ENCODE measurements around the gene RASGRF1.
"Not testable (repeated sequence)": the region's sequence is repeated elsewhere in the genome, so short reads cannot be mapped to it uniquely, and the experiment has no call there.

RASGRF1 gene

DNA sequence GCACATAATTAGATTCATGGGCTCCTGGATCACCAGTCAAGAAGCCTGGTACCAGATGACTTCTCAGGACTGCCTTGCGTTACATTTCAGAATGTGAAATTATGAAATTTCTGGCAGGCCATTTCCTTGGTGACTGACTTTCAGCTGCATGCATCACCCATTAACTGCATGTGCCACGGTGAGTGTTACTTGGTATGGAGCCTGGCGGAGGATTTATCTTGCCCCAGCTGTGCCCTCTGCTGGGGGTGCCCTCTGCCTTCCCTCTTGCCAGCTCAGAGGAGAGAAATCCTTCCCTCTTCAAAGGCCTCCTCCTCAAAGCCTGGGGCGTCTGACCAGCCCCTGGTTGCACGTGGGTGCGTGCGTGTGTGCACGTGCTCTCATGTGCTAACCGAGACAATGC, 88.0 kb downstream of the RASGRF1 start:
- DNase-seq: no peak

DNA sequence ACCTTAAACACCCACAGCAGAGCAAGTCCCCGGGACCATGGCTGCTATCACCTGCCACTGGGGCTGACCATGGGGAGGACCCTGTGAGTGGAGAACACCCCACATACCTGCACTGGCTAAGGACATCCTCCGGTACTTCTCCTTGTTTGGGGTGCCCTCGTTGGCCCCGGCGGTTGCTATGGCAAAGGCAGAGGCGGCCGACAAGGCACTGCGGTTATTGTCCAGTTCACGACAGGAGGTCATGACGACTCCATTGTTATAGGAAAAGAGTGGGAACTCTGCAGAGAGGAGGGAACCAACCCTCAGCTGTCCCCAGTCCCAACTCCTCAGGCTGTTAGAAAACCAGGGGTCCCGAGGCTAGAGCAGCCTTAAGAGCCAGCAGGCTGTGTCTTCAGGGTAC, 90.9 kb downstream of the RASGRF1 start:
- DNase-seq: no peak

GRCh38 chr15:78998526-78998925, 92.1 kb downstream of the RASGRF1 start:
- DNase-seq: no peak

- no peak for DNase-seq
Observed at GRCh38 chr15:78997981-78998499, 92.5 kb downstream of the RASGRF1 start.

DNA sequence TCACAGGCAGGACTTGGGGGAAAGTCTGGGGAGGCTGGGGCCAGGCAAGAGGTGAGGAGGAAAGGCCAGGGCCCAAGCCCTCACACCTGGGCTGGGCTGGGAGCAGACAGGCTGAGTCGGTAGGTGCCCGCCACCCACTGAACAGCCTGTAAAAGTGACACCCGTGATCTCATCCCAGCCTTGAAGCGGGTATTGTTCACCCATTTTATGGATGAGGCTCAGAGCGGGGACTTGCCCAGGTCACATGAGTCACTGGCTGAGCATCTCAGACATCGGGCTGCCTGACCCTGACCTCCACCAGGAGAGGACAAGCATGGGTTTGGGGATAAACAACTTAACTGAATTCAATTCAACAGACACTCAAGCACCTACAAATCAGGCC, 93.7 kb downstream of the RASGRF1 start:
- no peak for DNase-seq

GRCh38 chr15:78995921-78996893, 94.4 kb downstream of the RASGRF1 start:
- no peak for DNase-seq

GRCh38 chr15:78995161-78995560, 95.4 kb downstream of the RASGRF1 start:
- not testable (repeated sequence) for DNase-seq

DNA sequence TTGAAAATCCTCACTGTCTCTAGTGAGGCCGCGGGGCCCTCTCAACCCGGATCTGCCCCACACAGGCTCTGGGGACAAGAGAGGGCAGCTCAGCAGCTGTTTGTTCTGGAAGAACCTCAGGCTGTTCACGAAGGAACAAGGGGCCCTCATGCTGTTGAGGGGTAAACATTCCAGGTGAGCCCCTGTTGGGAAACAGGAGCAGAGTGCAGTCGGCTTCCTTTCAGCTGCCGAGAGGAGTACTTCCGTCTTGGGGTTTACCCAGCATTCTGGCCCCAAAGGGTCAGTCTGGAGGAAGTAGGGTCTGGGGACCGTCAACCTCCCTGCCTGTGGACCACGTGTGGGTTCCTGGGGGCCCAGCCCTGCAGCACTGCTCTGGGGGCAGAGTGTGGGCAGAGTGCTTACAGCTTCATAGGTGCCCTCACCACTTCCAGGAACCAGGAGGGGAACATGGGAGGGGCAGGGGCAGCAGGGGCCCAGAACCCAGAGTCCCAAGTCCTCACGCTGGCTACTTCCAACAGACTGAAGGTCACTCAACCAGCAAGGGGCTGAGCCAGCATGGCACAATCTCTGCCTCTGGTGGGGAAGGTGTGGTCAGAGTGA, 96.5 kb downstream of the RASGRF1 start:
- no peak for DNase-seq

GRCh38 chr15:78993257-78993930, 97.2 kb downstream of the RASGRF1 start:
- no peak for DNase-seq

DNA sequence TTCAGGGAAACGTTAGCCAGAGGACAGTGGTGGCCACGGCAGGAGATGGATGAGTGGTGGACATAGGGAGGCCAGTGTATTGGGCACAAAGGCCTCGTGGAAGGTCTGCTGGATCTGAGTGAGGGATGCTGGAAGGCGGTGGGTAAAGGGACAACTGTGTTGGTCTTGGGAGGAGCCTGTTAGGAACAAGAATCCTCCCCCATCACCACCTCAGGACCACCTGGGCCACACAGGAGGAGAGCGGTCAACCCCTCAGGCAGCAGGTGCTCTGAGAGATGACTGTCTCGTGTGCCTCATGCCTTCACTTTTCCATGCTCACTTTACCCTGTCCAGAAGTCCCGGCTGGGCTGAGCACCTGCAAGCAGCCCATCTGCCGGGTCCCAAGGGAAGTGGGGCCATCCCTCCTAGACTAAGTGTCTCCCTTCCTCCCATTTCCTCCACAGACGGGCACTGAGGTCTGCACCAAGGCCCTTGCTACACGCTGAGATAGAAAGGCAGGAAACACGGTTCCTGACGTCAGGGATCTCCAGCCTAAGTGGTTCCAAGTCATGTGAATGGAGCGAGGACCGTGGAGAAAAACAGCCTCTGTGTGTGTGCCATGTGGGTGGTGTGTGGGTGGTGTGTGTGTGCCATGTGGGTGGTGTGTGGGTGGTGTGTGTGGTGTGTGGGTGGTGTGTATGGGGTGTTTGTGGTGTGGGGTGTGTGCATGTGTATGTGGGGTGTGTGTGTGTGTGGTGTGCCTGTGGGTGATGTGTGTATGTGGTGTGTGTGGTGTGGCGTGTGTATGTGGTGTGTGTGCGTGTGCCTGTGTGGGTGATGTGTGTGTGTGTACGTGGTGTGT, 97.9 kb downstream of the RASGRF1 start:
- DNase-seq: peak in 1 of 2 donors; percentile 9

- no peak for DNase-seq
Observed at GRCh38 chr15:78991879-78992278, 98.7 kb downstream of the RASGRF1 start.

- no peak for DNase-seq
Observed at GRCh38 chr15:78991476-78991875, 99.1 kb downstream of the RASGRF1 start.

- no peak for DNase-seq
Observed at GRCh38 chr15:78990278-78990677, 100.3 kb downstream of the RASGRF1 start.

- DNase-seq: no peak
Observed at GRCh38 chr15:78989701-78990240, 100.8 kb downstream of the RASGRF1 start.

DNA sequence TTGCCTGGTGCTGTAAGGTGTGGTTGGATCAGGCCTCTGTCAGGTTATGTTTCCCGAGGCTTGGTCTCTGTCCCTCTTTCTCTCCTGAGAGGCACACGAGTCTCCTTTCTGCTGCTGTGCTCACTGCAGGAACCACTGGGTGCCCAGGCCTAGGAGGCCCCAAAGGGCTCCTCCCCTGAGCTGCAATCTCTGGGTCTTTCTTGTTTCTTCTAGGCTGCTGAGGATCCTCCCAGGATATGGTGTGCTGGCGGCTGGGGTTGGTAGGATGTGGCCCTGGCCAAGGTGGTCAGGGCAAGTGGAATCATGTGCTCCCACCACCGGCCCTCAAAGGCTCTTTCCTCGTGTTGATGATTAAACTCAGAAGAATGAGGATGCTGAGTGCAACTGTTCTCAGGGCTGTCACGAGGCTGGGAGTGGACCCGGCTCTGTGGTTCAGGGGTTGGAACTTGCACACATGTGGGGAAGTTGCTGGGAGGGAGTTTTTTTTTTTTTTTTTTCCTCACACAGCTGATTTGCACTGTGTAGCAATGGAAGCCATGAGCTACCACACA, 102.1 kb downstream of the RASGRF1 start:
- no peak for DNase-seq

DNA sequence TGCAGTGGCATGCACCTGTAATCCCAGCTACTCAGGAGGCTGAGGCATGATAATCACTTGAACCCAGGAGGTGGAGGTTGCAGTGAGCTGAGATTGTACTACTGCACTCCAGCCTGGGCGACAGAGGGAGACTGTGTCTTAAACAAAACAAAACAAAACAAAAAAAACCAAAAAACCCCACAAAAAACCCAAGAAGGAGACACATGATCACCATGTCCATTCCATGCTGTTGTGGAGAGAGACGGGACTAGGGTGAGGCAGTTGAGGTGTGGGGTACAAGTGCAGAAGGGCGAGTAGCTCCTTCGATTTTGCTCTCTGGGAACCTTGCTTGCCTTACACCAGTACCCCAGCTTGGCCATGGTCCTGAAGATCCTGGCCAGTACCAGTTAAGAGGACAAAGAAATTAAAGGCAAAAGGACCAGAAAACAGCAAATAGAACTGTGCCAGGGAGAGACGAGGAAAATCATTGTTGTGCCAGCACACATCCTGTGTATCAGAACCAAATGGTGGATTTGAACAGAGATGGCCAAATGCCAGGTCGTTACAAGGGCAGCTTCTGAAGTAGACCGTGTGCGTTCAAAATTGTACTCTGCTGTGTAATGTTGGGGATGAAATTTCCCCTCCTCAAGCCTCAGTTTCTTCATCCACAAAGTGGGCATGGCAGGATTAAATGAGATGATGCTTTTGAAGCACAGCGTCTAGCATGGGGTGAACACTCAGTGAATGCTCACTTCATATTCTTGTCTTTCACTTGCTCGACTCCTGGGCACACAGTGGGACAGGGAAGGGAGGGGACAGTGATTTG, 102.8 kb downstream of the RASGRF1 start:
- no peak for DNase-seq

DNA sequence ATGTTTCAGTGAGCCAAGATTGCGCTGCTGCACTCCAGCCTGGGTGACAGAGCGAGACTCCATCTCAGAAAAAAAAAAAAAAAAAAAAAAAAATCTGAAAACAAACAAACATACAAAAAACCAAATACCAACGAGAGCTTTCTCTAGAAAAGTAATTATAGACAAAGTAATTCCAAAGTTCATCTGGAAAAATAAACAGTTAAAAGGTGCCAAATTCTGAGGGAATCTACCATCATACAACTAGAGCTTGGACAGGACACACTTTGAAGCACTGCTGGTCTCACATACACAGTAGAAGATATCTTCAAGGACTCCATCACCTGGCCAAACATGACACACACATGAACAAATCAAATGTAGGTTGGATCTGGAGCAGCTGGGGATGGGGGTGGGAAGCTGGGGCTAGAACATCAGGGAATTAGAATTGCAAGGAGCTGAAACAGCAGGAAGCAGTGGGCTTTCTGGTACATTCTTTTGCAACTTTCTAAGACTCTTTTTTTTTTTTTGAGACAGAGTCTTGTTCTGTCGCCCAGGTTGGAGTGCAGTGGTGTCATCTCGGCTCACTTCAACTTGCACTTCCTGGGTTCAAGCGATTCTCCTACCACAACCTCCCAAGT, 104.6 kb downstream of the RASGRF1 start:
- DNase-seq: no peak

DNA sequence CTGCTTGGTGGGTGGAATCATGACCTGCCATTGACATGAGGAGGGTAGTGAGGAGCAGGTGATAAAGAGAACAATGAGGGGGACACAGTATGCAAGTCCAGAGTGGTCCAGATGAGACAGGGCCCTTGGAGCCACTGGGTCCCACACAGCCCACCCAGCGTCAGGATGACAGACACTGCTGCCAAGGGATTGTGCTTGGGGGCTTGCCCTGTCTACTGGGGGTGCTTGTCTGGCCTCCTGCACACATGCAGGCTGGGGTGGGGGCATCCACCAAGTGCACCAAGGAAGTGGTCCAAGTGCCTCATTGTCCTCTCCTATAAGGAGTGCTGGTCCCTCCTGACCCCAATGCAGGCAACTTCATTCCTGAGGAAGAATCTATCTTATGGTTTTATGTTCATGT, 106.5 kb downstream of the RASGRF1 start:
- no peak for DNase-seq

- no peak for DNase-seq
Observed at GRCh38 chr15:78983146-78983918, 107.2 kb downstream of the RASGRF1 start.

GRCh38 chr15:78982736-78983135, 107.8 kb downstream of the RASGRF1 start:
- DNase-seq: no peak

Measured in activated CD4-positive, alpha-beta T cell treated with anti-CD3 and anti-CD28 coated beads for 4 hours (primary cell).